ENCODE data around the gene TSR3. TPM values are rescaled to one million over a fixed set of nuclear protein-coding genes. Genes with fewer than 3 reads are reported as not detected.

The TSR3 gene
- total RNA-seq, 1 experiment from 2014 or later, result 58.8 TPM

- Histone ChIP-seq H3K27ac (ENCODE audit: insufficient read length, low read depth, low read length) (no peak overlapping the region), H4K91ac (ENCODE audit: insufficient read length, low read depth, low read length) (no peak overlapping the region), H3K4me1 (ENCODE audit: insufficient read depth, low read length) (no peaks in the 10 kb centered on the region), H2BK120ac (ENCODE audit: low read depth, low read length, poor library complexity, severe bottlenecking) (no peak overlapping the region), H3K23ac (ENCODE audit: insufficient read length, low read depth, low read length) (no peak overlapping the region), H2BK15ac (ENCODE audit: low read depth, low read length) (no peak overlapping the region), H3K79me1 (ENCODE audit: insufficient read depth, low read depth, low read length, poor library complexity, severe bottlenecking) (no peaks in the 10 kb centered on the region), H4K5ac (ENCODE audit: insufficient read length, low read depth, low read length) (no peak overlapping the region), H3K9me3 (ENCODE audit: control insufficient read depth, low read depth, low read length) (no peaks in the 10 kb centered on the region), H3K79me2 (ENCODE audit: insufficient read depth, low read length) (no peaks in the 10 kb centered on the region), H3K4me2 (ENCODE audit: insufficient read depth, insufficient read length, low read length) (peak overlapping the region; percentile 28), H2BK20ac (ENCODE audit: low read depth, low read length, poor library complexity, severe bottlenecking) (no peak overlapping the region), H3K9ac (ENCODE audit: extremely low read depth, insufficient read length, low read length) (no peak overlapping the region), H3K4ac (ENCODE audit: low read depth, low read length) (no peak overlapping the region), H2BK12ac (ENCODE audit: insufficient read length, low read depth, low read length) (no peak overlapping the region), H2AFZ (ENCODE audit: low read length) (no peak overlapping the region), H3K14ac (ENCODE audit: insufficient read depth, low read length) (no peak overlapping the region), H4K20me1 (ENCODE audit: control insufficient read depth, insufficient read depth, insufficient read length) (no peaks in the 10 kb centered on the region), H2BK5ac (ENCODE audit: insufficient read length, low read length) (no peak overlapping the region), H4K8ac (replicated peaks; ENCODE audit: insufficient read length, low read depth, low read length) (no peak overlapping the region), H2AK5ac (ENCODE audit: insufficient read length, low read length) (no peak overlapping the region), H3K18ac (ENCODE audit: insufficient read length, low read depth, low read length) (no peak overlapping the region), H3K56ac (ENCODE audit: insufficient read length, low read depth, low read length) (no peak overlapping the region), H3K23me2 (ENCODE audit: insufficient read length, low read depth, low read length, poor library complexity, severe bottlenecking) (no peaks in the 10 kb centered on the region), H3T11ph (ENCODE audit: low read length) (no peak overlapping the region), H3K27me3 (ENCODE audit: insufficient read depth, low read length) (no peaks in the 10 kb centered on the region)
- Mint-ChIP-seq H3K36me3 (ENCODE audit: insufficient read depth in 1 of 3, low read depth in 3 of 3) (no peaks in the 10 kb centered on the region), H3K27me3 (ENCODE audit: low read depth) (peaks cover 17% of the 10 kb centered on the region), H3K27ac (no peak overlapping the region), H3K4me1 (peaks cover 6 to 7% of the 10 kb centered on the region in 2 experiments), H3K9me3 (no peaks in the 10 kb centered on the region), H3K4me3 (peak overlapping the region; percentile 61 to 80)
- peak; percentile 99 for DNase-seq
- TF ChIP-seq CTCF (conservative IDR thresholded peaks at IDR 0.05), result no peak
- WGBS (ENCODE audit: extremely low coverage, insufficient read length, low lambda C conversion rate), result no CpG with 5 or more reads among the region's 49 CpGs
Observed at GRCh38 chr16:1342526-1343427, 8.9 kb downstream of the TSR3 start.
